Endothelial cell of umbilical vein (primary cell): ENCODE data around the gene FNBP1L. TPM values are rescaled to one million over a fixed set of nuclear protein-coding genes. Genes with fewer than 3 reads are reported as not detected.

ENCODE experiments used
- BruUV-seq: library from RNA; stranded (reverse); fragments of 400-500 nt; replicated peaks from 2 replicates; lab custom pipeline; 2021; lab: Mats Ljungman, UMichigan
- CTCF ChIA-PET: fragments of 300-600, 350-600 bp; sonication (Branson Sonifier 250); formaldehyde crosslinking; loops from one replicate; lab custom pipeline; 2021; ENCODE audit warnings: antibody characterized with exemption, inconsistent platforms; lab: Charles Lee
- POLR2A ChIA-PET: fragments of 300-600, 350-600 bp; sonication (Branson Sonifier 250); formaldehyde crosslinking; loops from one replicate; lab custom pipeline; 2021; ENCODE audit warnings: antibody characterized with exemption, inconsistent platforms; lab: Charles Lee
- DNase-seq: peaks from one replicate; pipeline ENCODE4 v3.0.0-alpha.2; 2011; ENCODE audit warnings: low read depth, low spot score
- FAIRE-seq: peaks from 2 replicates; lab custom pipeline; 2011; peaks lifted over from hg19 to GRCh38; lab: Jason Lieb, UNC
- H2AFZ ChIP-seq: 2 replicates; pipeline ENCODE4 v1.6.0; 2012; ENCODE audit warnings: low read depth, low read length, control low read depth, inconsistent platforms
- H3K27ac ChIP-seq: 2 replicates; pipeline ENCODE4 v1.5.1; 2011; ENCODE audit warnings: low read depth, mild to moderate bottlenecking, control low read depth, low read length, moderate library complexity; ENCODE audit not compliant: insufficient read depth
- H3K27me3 ChIP-seq, 2 experiments: 2 replicates each; pipeline versions ENCODE4 v1.6.0 to v1.6.1; 2011; ENCODE audit warnings: low read length in 2 of 2, mixed read lengths in 1 of 2; ENCODE audit not compliant: control insufficient read depth in 2 of 2, insufficient read depth in 2 of 2
- H3K36me3 ChIP-seq, 2 experiments: 2 replicates in 1 of 2; 3 replicates in 1 of 2; pipeline ENCODE4 v1.5.1; 2011; ENCODE audit warnings: low read length in 2 of 2, mild to moderate bottlenecking in 1 of 2, moderate library complexity in 1 of 2; ENCODE audit not compliant: control insufficient read depth in 2 of 2, insufficient read depth in 2 of 2; ENCODE audit errors: extremely low read depth in 1 of 2
- H3K4me1 ChIP-seq: 3 replicates; pipeline ENCODE4 v1.5.1; 2011; ENCODE audit warnings: mild to moderate bottlenecking, low read length; ENCODE audit not compliant: control insufficient read depth, insufficient read depth; ENCODE audit errors: extremely low read depth
- H3K4me2 ChIP-seq: 2 replicates; pipeline ENCODE4 v1.6.1; 2011; ENCODE audit warnings: low read length, control low read depth, mixed read lengths; ENCODE audit not compliant: insufficient read depth
- H3K4me3 ChIP-seq, 3 experiments: fragments of 200-600 bp in 1 of 3; sonication (generic), shearing (Covaris generic) in 1 of 3; replicated peaks in 1 of 3; 2 replicates each; pipeline ENCODE4 v1.5.1; 2011 to 2016; ENCODE audit warnings: control low read depth in 3 of 3, low read length in 3 of 3, mild to moderate bottlenecking in 2 of 3, inconsistent platforms in 1 of 3, low read depth in 1 of 3, moderate library complexity in 1 of 3; ENCODE audit not compliant: insufficient read depth in 1 of 3
- H3K79me2 ChIP-seq: 2 replicates; pipeline ENCODE4 v1.6.0; 2012; ENCODE audit warnings: low read length, inconsistent platforms; ENCODE audit not compliant: control insufficient read depth, insufficient read depth
- H3K9ac ChIP-seq: replicated peaks from 2 replicates; pipeline ENCODE3; 2011; ENCODE audit warnings: low read length, control low read depth; ENCODE audit not compliant: insufficient read depth; ENCODE audit errors: extremely low read depth
- H3K9me1 ChIP-seq: replicated peaks from 3 replicates; pipeline ENCODE4 v1.6.0; 2011; ENCODE audit warnings: mild to moderate bottlenecking, low read length; ENCODE audit not compliant: control insufficient read depth, insufficient read depth; ENCODE audit errors: extremely low read depth
- H3K9me3 ChIP-seq: replicated peaks from 2 replicates; pipeline ENCODE4 v1.5.1; 2012; ENCODE audit warnings: low read length, inconsistent platforms; ENCODE audit not compliant: control insufficient read depth, insufficient read depth
- H4K20me1 ChIP-seq: replicated peaks from 2 replicates; pipeline ENCODE3; 2011; ENCODE audit warnings: mild to moderate bottlenecking, low read length; ENCODE audit not compliant: control insufficient read depth, insufficient read depth; ENCODE audit errors: extremely low read depth
- CTCF ChIP-seq, 2 donors: IDR thresholded peaks; 1 replicate in 1 of 2; 2 replicates in 1 of 2; pipeline ENCODE4 v1.5.1; 2011; ENCODE audit warnings: low read length in 2 of 2, mild to moderate bottlenecking in 2 of 2, moderate library complexity in 2 of 2, control low read depth in 1 of 2, inconsistent platforms in 1 of 2, low read depth in 1 of 2; ENCODE audit not compliant: insufficient read depth in 1 of 2; ENCODE audit errors: extremely low read depth in 1 of 2
- EZH2 ChIP-seq: IDR thresholded peaks from 2 replicates; pipeline ENCODE4 v1.6.1; 2012; ENCODE audit warnings: borderline replicate concordance, low read depth, mild to moderate bottlenecking, moderate library complexity, low read length, inconsistent platforms; ENCODE audit not compliant: severe bottlenecking
- FOS ChIP-seq: IDR thresholded peaks from 2 replicates; pipeline ENCODE4 v1.6.1; 2011; ENCODE audit warnings: mild to moderate bottlenecking, low read length, moderate library complexity, borderline replicate concordance; ENCODE audit not compliant: insufficient read depth
- GATA2 ChIP-seq: IDR thresholded peaks from 2 replicates; pipeline ENCODE4 v1.7.0; 2011; ENCODE audit warnings: low read depth, mild to moderate bottlenecking, moderate library complexity, mixed read lengths, low read length; ENCODE audit not compliant: insufficient read length, insufficient read depth
- JUN ChIP-seq: IDR thresholded peaks from 2 replicates; pipeline ENCODE4 v1.6.1; 2011; ENCODE audit warnings: borderline replicate concordance, low read depth; ENCODE audit not compliant: insufficient read length, insufficient read depth
- MAX ChIP-seq: IDR thresholded peaks from 2 replicates; pipeline ENCODE4 v1.6.1; 2011; ENCODE audit not compliant: insufficient read depth, insufficient read length
- MYC ChIP-seq: IDR thresholded peaks from one replicate; pipeline ENCODE4 v1.6.1; 2011; ENCODE audit warnings: mild to moderate bottlenecking, low read depth, low read length
- POLR2A ChIP-seq: IDR thresholded peaks from 2 replicates; pipeline ENCODE4 v1.6.1; 2012; ENCODE audit warnings: low read depth, mild to moderate bottlenecking, control low read depth, low read length
- POLR2AphosphoS5 ChIP-seq: IDR thresholded peaks from 2 replicates; pipeline ENCODE4 v1.6.1; 2012; ENCODE audit warnings: low read depth, mild to moderate bottlenecking, control low read depth, low read length, moderate library complexity; ENCODE audit not compliant: insufficient read depth
- dilution Hi-C: fragments of 300-500 bp; cut with MboI; formaldehyde crosslinking; loops from one replicate; pipeline ENCODE4 v1.15.0; 2019; ENCODE audit warnings: low sequenced_read_pairs; ENCODE audit not compliant: extremely low pct_ligation_motif_present
- intact Hi-C: fragments of 100-400 bp; cut with micrococcal nuclease; formaldehyde crosslinking; loops from one replicate; pipeline ENCODE4 v1.10.0; 2022
- polyA plus RNA-seq, 4 experiments: library from polyadenylated mRNA; depleted of rRNA in 3 of 4; stranded (reverse) in 3 of 4; unstranded in 1 of 4; fragments of >200 nt; gene quantifications; 2 replicates each; pipeline versions ENCODE4 v1.2.1 to v1.2.3, GENCODE V29; 2011 to 2012; ENCODE audit warnings: missing spikeins in 1 of 4
- total RNA-seq: library from RNA; stranded (reverse); gene quantifications from 2 replicates; pipeline ENCODE4 v1.2.3, GENCODE V29; 2021

The FNBP1L gene
- total and polyA plus RNA-seq, 2 donors (not counting 3 experiments of a cell fraction or from before 2014, with no cell fraction given): 28.1 to 56.4 TPM

- no peak for TF ChIP-seq GATA2
- Histone ChIP-seq H4K20me1 (no peaks in the 10 kb centered on the region), H3K4me2 (no peak overlapping the region), H3K9me1 (no peaks in the 10 kb centered on the region), H3K36me3 (no peaks in the 10 kb centered on the region), H3K4me1 (no peaks in the 10 kb centered on the region), H3K27ac (no peak overlapping the region), H2AFZ (no peak overlapping the region), H3K9ac (no peak overlapping the region), H3K9me3 (no peaks in the 10 kb centered on the region), H3K27me3 (peaks cover 2 to 3% of the 10 kb centered on the region in 2 experiments), H3K79me2 (no peaks in the 10 kb centered on the region), H3K4me3 (no peak overlapping the region)
- POLR2A ChIA-PET: no interaction called here
- FAIRE-seq (no peak), DNase-seq (no peak)
- intact Hi-C loops (no loop called here), dilution Hi-C loops (no loop called here)
- BruUV-seq: no TSS peak
- CTCF ChIA-PET: no interaction called here
Measured at GRCh38 chr1:93420400-93420799, 27.5 kb upstream of the FNBP1L start.

- intact Hi-C loops: no loop called here
- ChIA-PET CTCF (interaction anchor here (2.1 kb wide), 1 partner anchor 122 kb away, joined by 13 read pairs; no protein-coding TSS in a partner anchor), POLR2A (no interaction called here)
- no peak overlapping the region for H2AFZ ChIP-seq
- TF ChIP-seq EZH2 (no peak), FOS (no peak), GATA2 (no peak), MAX (no peak), POLR2A (no peak), CTCF (IDR thresholded peaks at IDR 0.05; ENCODE audit: extremely low read depth in 1 of 2, insufficient read depth in 1 of 2, low read depth in 1 of 2, low read length in 2 of 2) (no peak), MYC (no peak), JUN (no peak), POLR2AphosphoS5 (no peak)
- no peaks in the 10 kb centered on the region for H3K9me1 ChIP-seq
- H3K9ac ChIP-seq: no peak overlapping the region
- no peaks in the 10 kb centered on the region for H3K36me3 ChIP-seq
- FAIRE-seq (no peak), DNase-seq (no peak)
- H3K9me3 ChIP-seq: no peaks in the 10 kb centered on the region
- H3K4me2 ChIP-seq: no peak overlapping the region
- dilution Hi-C loops: no loop called here
- no peak overlapping the region for H3K4me3 ChIP-seq
- H3K79me2 ChIP-seq: no peaks in the 10 kb centered on the region
- no peaks in the 10 kb centered on the region for H4K20me1 ChIP-seq
- H3K4me1 ChIP-seq: no peaks in the 10 kb centered on the region
- peaks cover 0 to 3% of the 10 kb centered on the region in 2 experiments for H3K27me3 ChIP-seq
- no peak overlapping the region for H3K27ac ChIP-seq
- no TSS peak for BruUV-seq
Measured at GRCh38 chr1:93426181-93426580, 21.7 kb upstream of the FNBP1L start.
